ENCODE data around the gene SNAI1.

The SNAI1 gene

GRCh38 chr20:50014570-50015562, 32.1 kb downstream of the SNAI1 start:
- DNase-seq, result no peak

- no peak for DNase-seq
These were observed 32.8 kb downstream of the SNAI1 start for GRCh38 chr20:50015636-50015992.

DNA sequence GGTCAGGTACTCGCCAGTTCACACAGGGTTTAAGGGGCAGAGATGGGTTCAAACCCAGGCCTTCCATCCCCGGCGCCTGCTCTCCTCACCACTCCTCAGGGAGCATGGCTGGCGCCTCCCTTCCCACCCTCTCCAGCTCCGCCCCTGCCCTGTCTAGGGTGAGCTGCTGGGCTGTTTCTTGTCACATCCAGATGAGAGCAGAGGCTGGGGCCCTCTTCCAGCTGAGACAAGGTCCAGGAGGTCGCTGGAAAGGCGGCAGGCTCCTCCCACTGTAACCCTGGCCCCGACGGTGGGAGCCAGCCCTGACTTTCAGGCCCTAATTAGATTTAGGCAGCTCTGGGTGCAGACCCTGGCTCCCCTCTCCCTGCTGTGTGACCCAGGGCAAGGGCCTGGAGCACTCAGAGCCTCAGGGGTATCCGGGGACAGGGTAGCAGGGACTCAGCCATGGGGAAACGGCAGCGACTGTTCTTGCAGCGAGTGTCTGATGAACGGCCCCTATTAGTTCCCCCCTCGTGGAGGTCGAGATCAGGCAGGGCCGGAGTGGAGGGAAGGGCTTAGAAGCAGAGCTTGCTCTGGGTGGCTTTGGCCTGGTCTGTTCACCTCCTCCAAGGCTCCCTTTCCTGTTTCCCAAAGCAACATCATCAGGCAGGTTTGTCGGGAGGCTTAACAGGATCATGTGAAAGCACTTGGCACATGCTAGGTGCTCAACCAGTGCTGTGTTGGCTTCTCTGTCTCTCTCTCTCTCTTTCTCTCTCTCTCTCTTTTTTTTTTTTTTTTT, 33.4 kb downstream of the SNAI1 start:
- DNase-seq, result no peak

DNA sequence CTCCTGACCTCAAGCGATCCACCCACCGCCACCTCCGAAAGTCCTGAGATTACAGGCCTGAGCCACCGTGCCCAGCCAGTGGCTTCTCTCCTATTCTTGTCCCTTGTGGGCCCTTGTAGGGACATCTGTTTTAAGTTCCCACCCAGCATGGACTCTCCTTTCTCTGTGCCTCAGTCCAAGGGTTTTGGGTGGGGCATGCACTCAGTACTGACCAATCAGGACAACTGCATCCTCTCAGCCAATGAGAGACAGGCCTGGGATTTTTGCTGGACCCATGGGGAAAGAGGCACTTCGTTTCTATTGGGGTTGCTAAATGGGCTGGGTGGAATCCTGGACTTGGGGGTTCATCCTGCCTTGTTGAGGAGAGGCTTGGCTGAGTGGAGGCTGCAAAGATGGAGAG, 34.4 kb downstream of the SNAI1 start:
- DNase-seq, result no peak

DNA sequence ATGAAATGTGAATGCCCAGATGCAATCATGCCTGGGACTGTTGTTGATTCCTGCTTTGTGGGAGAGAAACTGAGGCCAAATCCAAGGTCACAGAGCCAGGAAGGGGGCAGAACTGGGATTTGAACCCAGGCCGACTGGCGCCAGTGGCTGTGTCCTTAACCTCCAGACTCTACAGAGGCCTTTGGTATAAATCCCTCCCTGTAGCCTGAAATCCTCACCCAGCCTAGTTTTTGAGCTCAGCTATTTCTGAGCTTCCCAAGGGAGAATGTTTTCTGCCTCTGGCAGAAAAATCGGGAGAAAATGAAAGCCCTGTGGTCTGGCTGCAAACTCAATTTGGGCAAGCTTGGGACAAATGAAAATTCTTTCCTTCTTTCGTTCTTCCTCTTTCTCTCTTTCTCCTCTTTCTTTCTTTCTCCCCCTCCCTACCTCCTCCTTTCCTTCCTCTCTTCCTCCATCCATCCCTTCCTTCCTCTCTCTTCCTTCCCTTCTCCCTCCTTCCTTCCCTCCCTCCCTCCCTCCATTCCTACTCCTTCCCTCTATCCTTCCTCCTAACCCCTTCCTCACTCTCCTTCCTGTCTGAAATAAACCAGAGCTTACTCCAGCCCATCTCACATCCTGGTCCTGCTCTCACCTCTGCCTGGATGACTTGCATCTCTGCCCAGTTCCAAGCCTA, 34.9 kb downstream of the SNAI1 start:
- no peak for DNase-seq

- DNase-seq, result no peak
These were observed 36.9 kb downstream of the SNAI1 start for GRCh38 chr20:50019466-50020256.

DNA sequence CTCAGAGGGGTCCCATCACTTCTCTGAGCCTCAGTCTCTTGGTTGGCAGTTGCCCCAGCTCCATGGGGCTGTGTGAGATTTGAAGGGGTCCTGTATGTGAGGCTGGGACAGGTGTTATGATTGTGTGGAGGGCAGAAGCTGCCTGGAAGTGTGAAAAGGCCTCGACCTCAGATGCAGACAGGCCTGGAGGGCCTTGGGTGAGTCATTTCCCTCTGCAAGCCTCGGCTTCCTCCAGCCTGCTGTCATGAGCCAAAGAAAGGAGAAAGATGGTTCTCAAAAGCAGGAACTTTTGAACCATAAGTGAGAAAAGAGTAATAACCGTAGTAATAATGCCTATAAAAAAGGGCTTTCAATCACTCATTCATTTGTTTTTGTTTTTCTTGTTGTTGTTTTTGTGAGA, 37.5 kb downstream of the SNAI1 start:
- DNase-seq, result no peak

- DNase-seq, result no peak
These were observed 39.9 kb downstream of the SNAI1 start for GRCh38 chr20:50022676-50023075.

DNA sequence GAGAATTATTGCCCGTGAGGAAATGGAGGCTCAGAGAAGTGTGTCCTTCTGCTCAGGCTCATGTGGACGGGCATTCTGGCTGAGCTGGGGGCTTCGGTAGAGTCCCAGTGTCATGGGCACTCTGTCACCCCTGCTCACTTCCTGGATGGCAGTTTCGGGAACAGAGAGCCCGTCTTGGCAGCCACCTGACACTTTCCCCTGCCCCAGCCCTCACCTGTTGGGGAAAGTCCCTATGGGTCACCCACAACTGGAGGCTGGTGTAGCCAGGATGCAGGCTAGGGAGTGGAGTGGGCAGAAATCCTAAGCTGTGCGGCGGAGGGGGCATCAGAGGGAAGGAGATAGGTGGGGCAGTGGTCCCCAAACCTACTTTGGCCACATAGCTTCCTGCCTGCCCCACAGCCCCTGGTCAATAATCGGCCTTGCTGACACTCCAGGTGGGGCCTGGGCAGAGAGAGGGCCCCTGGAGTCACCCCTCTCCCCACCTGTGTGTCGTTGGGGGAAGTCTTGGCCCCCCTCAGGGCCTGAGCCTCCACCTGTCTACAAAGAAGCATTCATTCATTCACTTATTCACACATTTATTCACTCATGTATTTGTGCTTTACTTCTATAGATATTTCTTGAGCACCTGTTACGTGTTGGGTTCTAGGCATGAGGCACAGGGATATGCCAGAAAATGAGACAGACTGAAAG, 40.5 kb downstream of the SNAI1 start:
- no peak for DNase-seq

DNA sequence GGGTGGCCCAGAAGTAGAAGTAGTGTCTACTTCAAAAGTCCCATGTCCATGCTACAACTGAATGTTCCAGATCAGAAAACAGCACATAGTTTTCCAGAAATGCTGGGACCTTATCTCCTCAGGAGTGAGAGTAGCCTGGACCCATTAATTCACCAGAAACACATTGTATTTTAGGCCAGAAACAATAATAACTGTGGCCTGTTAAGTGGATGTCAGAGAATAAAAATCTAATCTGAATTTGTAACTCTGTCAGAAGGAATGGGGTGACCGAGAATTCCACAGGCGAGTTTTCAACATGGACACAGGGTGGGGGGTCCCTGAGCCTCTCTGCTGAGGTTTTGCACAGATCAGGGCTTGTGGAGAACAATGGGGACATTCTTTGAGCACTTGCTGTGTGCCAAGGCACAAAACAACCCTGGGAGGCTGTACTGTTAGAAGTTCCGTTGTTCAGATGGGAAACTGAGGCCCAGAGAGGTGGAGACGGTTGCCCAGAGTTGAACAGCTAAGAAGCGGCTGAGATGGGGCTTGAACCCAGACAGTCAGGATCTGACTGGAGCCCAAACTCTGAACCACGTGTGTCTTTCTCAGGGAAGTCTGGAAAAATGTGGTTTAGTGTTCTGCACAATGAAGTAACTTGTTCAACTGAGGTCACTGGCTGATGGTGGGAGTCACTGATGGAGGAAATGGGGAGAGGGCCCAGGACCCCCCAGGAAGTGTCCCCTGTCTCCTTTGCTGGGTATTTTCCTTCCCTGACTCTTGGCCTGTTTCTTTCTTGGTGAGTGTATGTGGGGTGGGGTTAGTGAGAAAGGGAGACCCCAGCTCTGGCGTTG, 44.2 kb downstream of the SNAI1 start:
- DNase-seq, result no peak

GRCh38 chr20:50027611-50028105, 44.9 kb downstream of the SNAI1 start:
- no peak for DNase-seq

- DNase-seq, result no peak
These were observed 46.4 kb downstream of the SNAI1 start for GRCh38 chr20:50029083-50029696.

GRCh38 chr20:50029697-50030461, 47.1 kb downstream of the SNAI1 start:
- DNase-seq, result no peak

DNA sequence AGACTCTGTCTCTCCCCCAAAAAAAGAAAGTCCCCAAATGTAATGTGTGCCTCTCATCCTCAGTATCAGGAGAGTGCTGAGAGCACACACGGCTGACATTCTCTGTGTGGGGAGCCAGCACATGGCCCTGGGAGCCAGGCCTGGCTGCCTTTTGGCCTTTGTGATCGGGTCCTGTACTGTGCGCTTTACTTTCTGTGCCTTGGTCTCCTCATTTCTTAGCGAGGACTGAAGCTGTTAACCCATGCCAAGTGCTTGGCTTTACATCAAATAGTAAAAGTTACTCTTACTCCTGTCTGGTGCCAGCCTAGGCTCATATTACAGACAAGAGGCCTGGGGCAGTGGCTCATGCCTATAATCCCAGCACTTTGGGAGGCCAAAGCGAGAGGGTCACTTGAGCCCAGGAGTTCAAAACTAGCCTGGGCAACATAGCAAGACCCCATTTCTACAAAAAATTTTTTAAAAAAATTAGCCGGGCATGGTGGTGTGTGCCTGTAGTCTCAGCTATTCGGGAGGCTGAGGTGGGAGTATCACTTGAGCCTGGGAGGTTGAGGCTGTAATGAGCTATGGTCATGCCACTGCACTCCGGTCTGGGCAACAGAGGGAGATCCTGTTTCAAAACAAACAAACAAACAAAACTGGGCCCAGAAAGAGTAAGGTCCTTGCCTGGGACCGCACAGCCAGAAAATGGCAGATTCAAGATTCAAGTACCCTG, 50.3 kb downstream of the SNAI1 start:
- DNase-seq, result no peak

- DNase-seq, result no peak
These were observed 51.9 kb downstream of the SNAI1 start for GRCh38 chr20:50034567-50035180.

- DNase-seq, result no peak
These were observed 53.9 kb downstream of the SNAI1 start for GRCh38 chr20:50036703-50037102.

- no peak for DNase-seq
These were observed 54.3 kb downstream of the SNAI1 start for GRCh38 chr20:50037123-50037522.

- no peak for DNase-seq
These were observed 54.8 kb downstream of the SNAI1 start for GRCh38 chr20:50037575-50037974.
